ENCODE data around the gene CCR2.
"Not testable (repeated sequence)": the region's sequence is repeated elsewhere in the genome, so short reads cannot be mapped to it uniquely, and the experiment has no call there.

Gene CCR2

DNA sequence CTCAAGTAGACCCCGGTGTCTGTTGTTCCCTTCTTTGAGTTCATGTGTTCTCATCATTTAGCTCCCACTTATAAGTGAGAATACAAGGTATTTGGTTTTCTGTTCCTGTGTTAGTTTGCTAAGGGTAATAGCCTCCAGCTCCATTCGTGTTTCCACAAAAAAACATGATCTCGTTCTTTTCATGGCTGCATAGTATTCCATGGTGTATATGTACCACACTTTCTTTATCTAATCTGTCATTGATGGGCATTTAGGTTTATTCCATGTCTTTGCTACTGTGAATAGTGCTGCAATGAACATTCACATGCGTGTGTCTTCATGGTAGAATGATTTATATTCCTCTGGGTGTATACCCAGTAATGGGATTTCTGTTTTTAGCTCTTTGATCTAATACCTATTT is 49.0 kb downstream of the CCR2 start:
- DNase-seq (ENCODE audit: low spot score): not testable (repeated sequence)

GRCh38 chr3:46405301-46406019 is 51.5 kb downstream of the CCR2 start:
- peak; percentile 31 for DNase-seq (ENCODE audit: low spot score)

DNA sequence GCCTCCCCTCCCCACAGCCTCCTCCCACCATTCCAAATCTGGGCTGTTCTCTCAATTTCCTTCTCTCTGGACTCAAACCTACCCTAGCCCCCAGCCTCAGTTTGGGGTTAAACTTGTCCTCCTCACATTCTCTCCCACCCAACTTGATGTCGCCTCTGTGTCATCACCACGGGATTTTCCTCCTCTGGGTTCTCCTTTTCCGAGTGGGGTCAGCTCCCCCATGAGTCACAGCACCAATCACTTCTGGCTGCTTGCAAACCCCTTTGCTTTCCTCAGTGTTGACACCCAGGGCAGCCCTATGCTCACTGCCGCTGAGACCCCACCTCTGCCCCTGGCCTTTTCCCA is 52.5 kb downstream of the CCR2 start:
- no peak for DNase-seq (ENCODE audit: low spot score)

- DNase-seq (ENCODE audit: low spot score): peak; percentile 65
Measured at GRCh38 chr3:46406788-46407611, 53.1 kb downstream of the CCR2 start, which contains the start of the genes CCR5AS and CCRL2. Gene CCR5AS, minus strand, starts transcription at chr3:46407066. Gene CCRL2, plus strand, starts transcription at chr3:46407259. Its CDS starts 821 bp downstream, at chr3:46408080.

DNA sequence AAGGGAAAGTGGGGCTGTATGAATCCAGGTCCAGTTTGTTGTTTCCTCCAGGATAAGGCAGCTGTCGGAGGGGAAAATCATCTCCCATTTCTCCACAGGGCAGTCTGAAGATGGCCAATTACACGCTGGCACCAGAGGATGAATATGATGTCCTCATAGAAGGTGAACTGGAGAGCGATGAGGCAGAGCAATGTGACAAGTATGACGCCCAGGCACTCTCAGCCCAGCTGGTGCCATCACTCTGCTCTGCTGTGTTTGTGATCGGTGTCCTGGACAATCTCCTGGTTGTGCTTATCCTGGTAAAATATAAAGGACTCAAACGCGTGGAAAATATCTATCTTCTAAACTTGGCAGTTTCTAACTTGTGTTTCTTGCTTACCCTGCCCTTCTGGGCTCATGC is 54.1 kb downstream of the CCR2 start:
- DNase-seq (ENCODE audit: low spot score): no peak

GRCh38 chr3:46408853-46409252 is 54.9 kb downstream of the CCR2 start:
- no peak for DNase-seq (ENCODE audit: low spot score)

DNA sequence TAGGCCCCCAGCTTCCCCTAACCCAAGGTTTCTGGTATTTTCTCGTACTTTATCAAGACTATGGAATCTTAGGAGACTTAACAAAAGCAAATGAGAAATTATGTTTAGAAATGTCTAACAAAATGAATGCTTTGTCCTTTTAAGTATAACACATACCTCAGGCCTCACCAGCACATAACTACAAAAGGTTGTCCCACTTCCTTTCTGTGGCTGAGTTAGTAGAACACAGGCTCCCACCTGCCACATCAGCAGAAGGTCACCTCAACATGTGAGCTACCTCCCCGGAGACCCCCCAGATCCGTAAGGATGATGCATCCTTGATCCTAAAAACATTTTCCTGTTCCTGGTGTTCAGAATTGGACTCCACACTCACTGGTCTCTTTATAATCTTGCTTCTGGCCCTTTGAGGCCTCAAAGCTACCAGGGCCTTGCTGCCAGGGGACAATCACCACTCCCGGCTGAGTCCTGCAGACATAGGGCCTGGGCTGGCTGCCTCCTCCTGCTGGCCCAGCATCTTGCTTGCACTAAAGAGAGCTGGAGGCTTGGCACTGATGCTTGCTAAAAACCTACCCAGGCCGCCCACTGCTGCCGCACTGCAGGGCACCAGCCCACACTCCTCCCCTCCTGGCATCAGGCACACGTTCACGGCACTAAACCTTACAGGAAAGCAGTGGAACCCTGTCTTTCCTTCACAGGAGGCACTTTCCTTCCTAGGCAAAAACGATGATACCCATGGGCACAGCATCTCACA is 56.0 kb downstream of the CCR2 start:
- DNase-seq (ENCODE audit: low spot score): no peak

Data from LoVo (cell line).